ENCODE data around the gene COL18A1. TPM values are rescaled to one million over a fixed set of nuclear protein-coding genes. Genes with fewer than 3 reads are reported as not detected.
"Not testable (repeated sequence)": the region's sequence is repeated elsewhere in the genome, so short reads cannot be mapped to it uniquely, and the experiment has no call there.

The COL18A1 gene
- total RNA-seq, 4 donors from 2014 or later = 97.7 to 173 (median 110) TPM

GRCh38 chr21:45523411-45524101 lies 118.6 kb downstream of the COL18A1 start:
- Histone ChIP-seq H3K27me3 (no peaks in the 10 kb centered on the region), H3K27ac (replicated peaks in 1 of 4) (no peak overlapping the region), H3K36me3 (peaks cover 0 to 15% (median 4%) of the 10 kb centered on the region in 4 donors), H3K4me3 (no peak overlapping the region), H3K4me1 (no peaks in the 10 kb centered on the region), H3K9me3 (peaks cover 0 to 37% (median 27%) of the 10 kb centered on the region in 4 donors)
- intact Hi-C loops (cut with DNase I) = no loop called here
- TF ChIP-seq EP300 (IDR thresholded peaks at IDR 0.05) = no peak
- no peak for TF ChIP-seq CTCF (IDR thresholded peaks at IDR 0.05)
- no peak for TF ChIP-seq POLR2AphosphoS5 (IDR thresholded peaks at IDR 0.05)
- TF ChIP-seq POLR2A (IDR thresholded peaks at IDR 0.05; ENCODE audit: low read depth) = no peak
- DNase-seq (ENCODE audit: extremely low spot score) = no peak
- WGBS = 97% methylated on average over 10 of the region's 16 CpGs

GRCh38 chr21:45524756-45525152 lies 119.8 kb downstream of the COL18A1 start:
- intact Hi-C loops (cut with DNase I) = no loop called here
- 97% methylated on average over 5 of the region's 11 CpGs for WGBS

GRCh38 chr21:45525153-45525909 lies 120.4 kb downstream of the COL18A1 start:
- WGBS = 89% methylated on average over 22 of the region's 29 CpGs
- peaks cover 0 to 24% (median 11%) of the 10 kb centered on the region in 4 donors for H3K36me3 ChIP-seq

More at GRCh38 chr21:45524756-45525152, 119.8 kb downstream of the COL18A1 start:
- Histone ChIP-seq H3K9me3 (peaks cover 0 to 25% (median 15%) of the 10 kb centered on the region in 4 donors), H3K27me3 (no peaks in the 10 kb centered on the region), H3K27ac (replicated peaks in 1 of 4) (no peak overlapping the region), H3K4me1 (no peaks in the 10 kb centered on the region), H3K36me3 (peaks cover 0 to 18% (median 9%) of the 10 kb centered on the region in 4 donors), H3K4me3 (no peak overlapping the region)
- no peak for DNase-seq (ENCODE audit: extremely low spot score)
- TF ChIP-seq CTCF (IDR thresholded peaks at IDR 0.05) = no peak
- no peak for TF ChIP-seq POLR2A (IDR thresholded peaks at IDR 0.05; ENCODE audit: low read depth)
- no peak for TF ChIP-seq POLR2AphosphoS5 (IDR thresholded peaks at IDR 0.05)
- TF ChIP-seq EP300 (IDR thresholded peaks at IDR 0.05) = no peak

GRCh38 chr21:45525910-45526306 lies 120.9 kb downstream of the COL18A1 start:
- no peak for TF ChIP-seq POLR2AphosphoS5 (IDR thresholded peaks at IDR 0.05)
- TF ChIP-seq POLR2A (IDR thresholded peaks at IDR 0.05; ENCODE audit: low read depth) = no peak
- no peak for TF ChIP-seq CTCF (IDR thresholded peaks at IDR 0.05)
- TF ChIP-seq EP300 (IDR thresholded peaks at IDR 0.05) = no peak
- H3K27me3 ChIP-seq = no peaks in the 10 kb centered on the region
- no peak for DNase-seq (ENCODE audit: extremely low spot score)
- H3K9me3 ChIP-seq = peaks cover 0 to 15% (median 4%) of the 10 kb centered on the region in 4 donors
- H3K4me3 ChIP-seq = no peak overlapping the region
- intact Hi-C loops (cut with DNase I) = no loop called here
- no peak overlapping the region for H3K27ac ChIP-seq (replicated peaks in 1 of 4)
- no peaks in the 10 kb centered on the region for H3K4me1 ChIP-seq
- WGBS = 100% methylated on average over 5 of the region's 11 CpGs
- H3K36me3 ChIP-seq = peaks cover 0 to 28% (median 13%) of the 10 kb centered on the region in 4 donors

More at GRCh38 chr21:45525153-45525909, 120.4 kb downstream of the COL18A1 start:
- H3K4me1 ChIP-seq = no peaks in the 10 kb centered on the region
- H3K27me3 ChIP-seq = no peaks in the 10 kb centered on the region
- H3K9me3 ChIP-seq = peaks cover 0 to 21% (median 10%) of the 10 kb centered on the region in 4 donors
- H3K27ac ChIP-seq (replicated peaks in 1 of 4) = no peak overlapping the region
- no peak overlapping the region for H3K4me3 ChIP-seq
- TF ChIP-seq POLR2AphosphoS5 (IDR thresholded peaks at IDR 0.05) (no peak), EP300 (IDR thresholded peaks at IDR 0.05) (no peak), POLR2A (IDR thresholded peaks at IDR 0.05; ENCODE audit: low read depth) (no peak), CTCF (IDR thresholded peaks at IDR 0.05) (no peak)
- no peak for DNase-seq (ENCODE audit: extremely low spot score)
- intact Hi-C loops (cut with DNase I) = no loop called here

- H3K4me3 ChIP-seq; H3K27ac ChIP-seq (replicated peaks in 1 of 4); DNase-seq (ENCODE audit: extremely low spot score); H3K4me1 ChIP-seq; intact Hi-C loops (cut with DNase I); H3K9me3 ChIP-seq; H3K27me3 ChIP-seq: not testable (repeated sequence)
- peaks cover 0 to 38% (median 19%) of the 10 kb centered on the region in 4 donors for H3K36me3 ChIP-seq
- 88% methylated on average over 14 of the region's 19 CpGs for WGBS
These were observed 122.4 kb downstream of the COL18A1 start for GRCh38 chr21:45527151-45527999.
